Measurements from ENCODE around the gene PRLH. TPM values are rescaled to one million over a fixed set of nuclear protein-coding genes. Genes with fewer than 3 reads are reported as not detected.

The PRLH gene
- total and polyA plus RNA-seq, 2 of the 13 experiments (the other 11 are each of a cell fraction or from before 2014, with no cell fraction given): not detected

DNA sequence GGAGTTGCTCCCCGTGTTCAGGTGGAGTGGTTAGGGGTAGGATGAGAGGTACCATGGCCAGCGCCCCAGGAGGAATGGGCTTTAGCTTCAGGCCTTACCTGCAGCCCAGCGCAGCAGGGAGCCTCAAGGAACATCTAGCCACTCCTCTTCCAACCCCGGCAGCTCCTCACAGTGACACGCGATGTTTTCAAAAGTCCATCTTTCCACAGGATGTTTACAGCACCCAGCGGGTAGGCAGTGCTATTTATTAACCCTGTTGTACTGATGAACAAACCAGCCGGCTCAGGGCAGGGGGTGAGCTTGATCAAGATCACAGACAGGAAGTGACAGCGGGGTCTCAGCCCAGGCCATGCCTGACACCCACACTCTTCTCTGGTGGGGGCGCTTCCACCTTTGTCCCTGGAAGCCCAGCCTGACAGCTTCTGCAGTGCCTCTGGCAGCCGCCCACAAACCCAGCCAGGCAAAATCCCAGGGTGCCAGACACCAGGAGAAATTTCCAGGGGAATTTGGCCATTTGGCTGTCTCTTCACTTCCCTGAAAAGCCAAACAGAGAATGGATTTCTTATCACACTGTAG lies 18.4 kb upstream of the PRLH start (continued):
- TF ChIP-seq, protein P1, sequence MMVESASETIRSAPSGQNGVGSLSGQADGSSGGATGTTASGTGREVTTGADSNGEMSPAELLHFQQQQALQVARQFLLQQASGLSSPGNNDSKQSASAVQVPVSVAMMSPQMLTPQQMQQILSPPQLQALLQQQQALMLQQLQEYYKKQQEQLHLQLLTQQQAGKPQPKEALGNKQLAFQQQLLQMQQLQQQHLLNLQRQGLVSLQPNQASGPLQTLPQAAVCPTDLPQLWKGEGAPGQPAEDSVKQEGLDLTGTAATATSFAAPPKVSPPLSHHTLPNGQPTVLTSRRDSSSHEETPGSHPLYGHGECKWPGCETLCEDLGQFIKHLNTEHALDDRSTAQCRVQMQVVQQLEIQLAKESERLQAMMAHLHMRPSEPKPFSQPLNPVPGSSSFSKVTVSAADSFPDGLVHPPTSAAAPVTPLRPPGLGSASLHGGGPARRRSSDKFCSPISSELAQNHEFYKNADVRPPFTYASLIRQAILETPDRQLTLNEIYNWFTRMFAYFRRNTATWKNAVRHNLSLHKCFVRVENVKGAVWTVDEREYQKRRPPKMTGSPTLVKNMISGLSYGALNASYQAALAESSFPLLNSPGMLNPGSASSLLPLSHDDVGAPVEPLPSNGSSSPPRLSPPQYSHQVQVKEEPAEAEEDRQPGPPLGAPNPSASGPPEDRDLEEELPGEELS (CRISPR knock-in tag; IDR thresholded peaks at IDR 0.05): peak; percentile 56; the same call in 1 of the 2 replicates
- no peak for TF ChIP-seq ZKSCAN8 (CRISPR knock-in tag; IDR thresholded peaks at IDR 0.05; ENCODE audit: borderline replicate concordance)
- no peak for TF ChIP-seq FOXP1 (IDR thresholded peaks at IDR 0.05)
- TF ChIP-seq FOXP1 (CRISPR knock-in tag; IDR thresholded peaks at IDR 0.05): peak; percentile 70
- peak; percentile 41 for TF ChIP-seq SOX5 (CRISPR knock-in tag; IDR thresholded peaks at IDR 0.05; ENCODE audit: borderline replicate concordance)
- TF ChIP-seq ZNF263 (CRISPR knock-in tag; IDR thresholded peaks at IDR 0.05): 0 out of 2 replicates have a peak, but pooled peaks have one; percentile 28
- TF ChIP-seq, protein P2, sequence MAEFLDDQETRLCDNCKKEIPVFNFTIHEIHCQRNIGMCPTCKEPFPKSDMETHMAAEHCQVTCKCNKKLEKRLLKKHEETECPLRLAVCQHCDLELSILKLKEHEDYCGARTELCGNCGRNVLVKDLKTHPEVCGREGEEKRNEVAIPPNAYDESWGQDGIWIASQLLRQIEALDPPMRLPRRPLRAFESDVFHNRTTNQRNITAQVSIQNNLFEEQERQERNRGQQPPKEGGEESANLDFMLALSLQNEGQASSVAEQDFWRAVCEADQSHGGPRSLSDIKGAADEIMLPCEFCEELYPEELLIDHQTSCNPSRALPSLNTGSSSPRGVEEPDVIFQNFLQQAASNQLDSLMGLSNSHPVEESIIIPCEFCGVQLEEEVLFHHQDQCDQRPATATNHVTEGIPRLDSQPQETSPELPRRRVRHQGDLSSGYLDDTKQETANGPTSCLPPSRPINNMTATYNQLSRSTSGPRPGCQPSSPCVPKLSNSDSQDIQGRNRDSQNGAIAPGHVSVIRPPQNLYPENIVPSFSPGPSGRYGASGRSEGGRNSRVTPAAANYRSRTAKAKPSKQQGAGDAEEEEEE (CRISPR knock-in tag; IDR thresholded peaks at IDR 0.05; ENCODE audit: borderline replicate concordance): no peak
- TF ChIP-seq TBX2 (CRISPR knock-in tag; IDR thresholded peaks at IDR 0.05; ENCODE audit: borderline replicate concordance): 0 out of 2 replicates have a peak, but pooled peaks have one; percentile 11
- TF ChIP-seq MED1 (CRISPR knock-in tag; IDR thresholded peaks at IDR 0.05): 0 out of 2 replicates have a peak, but pooled peaks have one; percentile 22
- TF ChIP-seq MIER2 (CRISPR knock-in tag; IDR thresholded peaks at IDR 0.05): peak; percentile 92
- no peak for TF ChIP-seq NR2F6 (IDR thresholded peaks at IDR 0.05)
- TF ChIP-seq NR2F6 (CRISPR knock-in tag; IDR thresholded peaks at IDR 0.05): no peak
- TF ChIP-seq ZNF562 (CRISPR knock-in tag; IDR thresholded peaks at IDR 0.05; ENCODE audit: borderline replicate concordance): no peak
